HEK293 (cell line): ENCODE data around the gene DLK2.

Source experiments
- CTCF ChIA-PET: fragments of 350-600 bp; formaldehyde crosslinking; extraction: SDS; loops from one replicate; lab custom pipeline; 2021; ENCODE audit warnings: antibody characterized with exemption; lab: Yijun Ruan, JAX
- POLR2A ChIA-PET: fragments of 300-600 bp; formaldehyde crosslinking; extraction: SDS; loops from one replicate; lab custom pipeline; 2020; ENCODE audit warnings: antibody characterized with exemption, inconsistent platforms; lab: Yijun Ruan, JAX
- H3K27ac ChIP-seq: fragments of 200-500 bp; sonication (Bioruptor generic); 2 replicates; pipeline ENCODE4 v1.5.1; 2014; ENCODE audit warnings: low read depth, low read length, control low read depth, inconsistent platforms; ENCODE audit errors: extremely low read depth
- H3K36me3 ChIP-seq, 2 experiments: fragments of 200-500 bp in 1 of 2; sonication (Bioruptor generic) in 1 of 2; 1 replicate in 1 of 2; 2 replicates in 1 of 2; pipeline ENCODE4 v1.5.1; 2014 to 2017; ENCODE audit warnings: inconsistent platforms in 2 of 2, low read length in 2 of 2; ENCODE audit not compliant: control insufficient read depth in 2 of 2, insufficient read depth in 1 of 2
- H3K4me1 ChIP-seq: fragments of 200-500 bp; sonication (Bioruptor generic); 2 replicates; pipeline ENCODE4 v1.5.1; 2014; ENCODE audit warnings: mild to moderate bottlenecking, low read length, inconsistent platforms; ENCODE audit not compliant: control insufficient read depth, insufficient read depth
- H3K4me3 ChIP-seq: 2 replicates; pipeline ENCODE4 v1.5.1; 2011; ENCODE audit warnings: low read depth, mild to moderate bottlenecking, control low read depth, low read length, moderate library complexity
- H3K9me3 ChIP-seq: fragments of 200-500 bp; sonication (Bioruptor generic); 2 replicates; pipeline ENCODE4 v1.5.1; 2014; ENCODE audit warnings: low read depth, low read length, inconsistent platforms; ENCODE audit not compliant: control insufficient read depth, insufficient read depth
- FEZF1 ChIP-seq: fragments of 450-650 bp; formaldehyde crosslinking; IDR thresholded peaks from 2 replicates; pipeline ENCODE4 v1.5.1; 2016; ENCODE audit warnings: missing biosample characterization, missing genetic modification characterization
- GLIS1 ChIP-seq: fragments of 450-650 bp; formaldehyde crosslinking; IDR thresholded peaks from 2 replicates; pipeline ENCODE4 v1.5.1; 2016; ENCODE audit warnings: missing biosample characterization, missing genetic modification characterization
- REST ChIP-seq: fragments of 450-650 bp; formaldehyde crosslinking; IDR thresholded peaks from 2 replicates; pipeline ENCODE4 v1.5.1; 2016; ENCODE audit warnings: missing biosample characterization, missing genetic modification characterization
- SCRT2 ChIP-seq: fragments of 450-650 bp; formaldehyde crosslinking; IDR thresholded peaks from 2 replicates; pipeline ENCODE4 v1.5.1; 2016; ENCODE audit warnings: missing biosample characterization, missing genetic modification characterization
- TSHZ1 ChIP-seq: fragments of 450-650 bp; formaldehyde crosslinking; IDR thresholded peaks from 2 replicates; pipeline ENCODE4 v1.5.1; 2016; ENCODE audit warnings: missing biosample characterization, missing genetic modification characterization, borderline replicate concordance
- ZFHX2 ChIP-seq: fragments of 450-650 bp; formaldehyde crosslinking; conservative IDR thresholded peaks from 2 replicates; pipeline ENCODE4 v1.5.1; 2016; ENCODE audit warnings: missing biosample characterization, missing genetic modification characterization
- ZNF10 ChIP-seq: fragments of 450-650 bp; formaldehyde crosslinking; IDR thresholded peaks from 2 replicates; pipeline ENCODE4 v1.5.1; 2017; ENCODE audit warnings: missing biosample characterization, missing genetic modification characterization
- ZNF112 ChIP-seq: fragments of 450-650 bp; formaldehyde crosslinking; IDR thresholded peaks from 2 replicates; pipeline ENCODE4 v1.5.0; 2017; ENCODE audit warnings: missing biosample characterization, missing genetic modification characterization
- ZNF121 ChIP-seq: fragments of 450-650 bp; formaldehyde crosslinking; IDR thresholded peaks from 2 replicates; pipeline ENCODE4 v1.5.1; 2016; ENCODE audit warnings: missing biosample characterization, missing genetic modification characterization
- ZNF239 ChIP-seq: fragments of 450-650 bp; formaldehyde crosslinking; IDR thresholded peaks from 2 replicates; pipeline ENCODE4 v1.5.1; 2016; ENCODE audit warnings: missing biosample characterization, missing genetic modification characterization
- ZNF280C ChIP-seq: fragments of 450-650 bp; formaldehyde crosslinking; IDR thresholded peaks from 2 replicates; pipeline ENCODE4 v1.5.1; 2016; ENCODE audit warnings: missing biosample characterization, missing genetic modification characterization
- ZNF350 ChIP-seq: fragments of 450-650 bp; formaldehyde crosslinking; IDR thresholded peaks from 2 replicates; pipeline ENCODE4 v1.5.0; 2017; ENCODE audit warnings: missing biosample characterization, mild to moderate bottlenecking, missing genetic modification characterization
- ZNF354C ChIP-seq: fragments of 450-650 bp; formaldehyde crosslinking; IDR thresholded peaks from 2 replicates; pipeline ENCODE4 v1.5.1; 2016; ENCODE audit warnings: missing biosample characterization, missing genetic modification characterization, low read depth, borderline replicate concordance
- ZNF391 ChIP-seq: fragments of 450-650 bp; formaldehyde crosslinking; IDR thresholded peaks from 2 replicates; pipeline ENCODE4 v1.5.1; 2016; ENCODE audit warnings: low read depth, missing biosample characterization, missing genetic modification characterization, borderline replicate concordance
- ZNF555 ChIP-seq: fragments of 450-650 bp; formaldehyde crosslinking; conservative IDR thresholded peaks from 2 replicates; pipeline ENCODE4 v1.5.1; 2017; ENCODE audit warnings: missing biosample characterization, mild to moderate bottlenecking, missing genetic modification characterization, inconsistent platforms
- ZNF792 ChIP-seq: fragments of 450-650 bp; formaldehyde crosslinking; IDR thresholded peaks from 2 replicates; pipeline ENCODE4 v1.5.1; 2016; ENCODE audit warnings: missing biosample characterization, missing genetic modification characterization
- ZSCAN23 ChIP-seq: fragments of 450-650 bp; formaldehyde crosslinking; IDR thresholded peaks from 2 replicates; pipeline ENCODE4 v1.5.1; 2016; ENCODE audit warnings: missing biosample characterization, missing genetic modification characterization
- TF ChIP-seq, protein P1 (sequence below): fragments of 450-650 bp; formaldehyde crosslinking; IDR thresholded peaks from 2 replicates; pipeline ENCODE4 v1.5.1; 2016; ENCODE audit warnings: missing biosample characterization, missing genetic modification characterization
- TF ChIP-seq, protein P2 (sequence below): fragments of 450-650 bp; formaldehyde crosslinking; IDR thresholded peaks from 2 replicates; pipeline ENCODE4 v1.5.1; 2016; ENCODE audit warnings: missing biosample characterization, missing genetic modification characterization

The DLK2 gene

DNA sequence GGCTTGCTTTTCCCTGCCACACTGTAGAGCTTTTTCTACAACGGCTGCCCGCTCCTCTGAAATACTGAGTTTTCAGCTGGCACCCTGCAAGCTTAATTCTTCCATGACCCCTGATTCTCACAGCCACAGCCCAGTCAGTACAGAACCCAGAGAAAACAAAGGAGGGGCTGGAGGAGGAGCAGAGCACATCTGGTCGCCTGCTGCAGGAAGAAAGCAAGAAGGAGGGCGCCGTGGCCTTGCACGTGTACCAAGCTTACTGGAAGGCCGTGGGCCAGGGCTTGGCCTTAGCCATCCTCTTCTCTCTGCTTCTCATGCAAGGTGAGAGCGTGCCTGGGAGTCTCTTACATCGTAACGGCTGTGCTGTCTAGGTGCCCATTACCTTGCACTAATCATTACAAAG lies 11.3 kb downstream of the DLK2 start:
- H3K4me1 ChIP-seq = no peaks in the 10 kb centered on the region
- H3K4me3 ChIP-seq = no peak overlapping the region
- ChIA-PET CTCF (interaction anchor here (0.6 to 1.8 kb wide), 3 partner anchors 11 to 64 kb away, joined by 3 to 8 read pairs (median 5); no protein-coding TSS in a partner anchor), POLR2A (interaction anchor here (0.6 to 1.2 kb wide), 4 partner anchors 8 to 729 kb away, joined by 3 to 5 read pairs (median 3); partner anchors contain the start of gene ZNF318)
- H3K27ac ChIP-seq = no peak overlapping the region
- H3K36me3 ChIP-seq = peaks cover 16 to 75% of the 10 kb centered on the region in 2 experiments; a peak in 2 of 3 replicates
- H3K9me3 ChIP-seq = no peaks in the 10 kb centered on the region
- TF ChIP-seq ZNF792 (tag by site-specific recombination) = no peak
- no peak for TF ChIP-seq ZNF555 (tag by site-specific recombination)
- no peak for TF ChIP-seq ZNF10 (tag by site-specific recombination)
- no peak for TF ChIP-seq ZSCAN23 (tag by site-specific recombination)
- TF ChIP-seq ZFHX2 (tag by site-specific recombination) = no peak
- no peak for TF ChIP-seq ZNF239 (tag by site-specific recombination)
- no peak for TF ChIP-seq ZNF350 (tag by site-specific recombination)
- no peak for TF ChIP-seq ZNF354C (tag by site-specific recombination)
- TF ChIP-seq, protein P1, sequence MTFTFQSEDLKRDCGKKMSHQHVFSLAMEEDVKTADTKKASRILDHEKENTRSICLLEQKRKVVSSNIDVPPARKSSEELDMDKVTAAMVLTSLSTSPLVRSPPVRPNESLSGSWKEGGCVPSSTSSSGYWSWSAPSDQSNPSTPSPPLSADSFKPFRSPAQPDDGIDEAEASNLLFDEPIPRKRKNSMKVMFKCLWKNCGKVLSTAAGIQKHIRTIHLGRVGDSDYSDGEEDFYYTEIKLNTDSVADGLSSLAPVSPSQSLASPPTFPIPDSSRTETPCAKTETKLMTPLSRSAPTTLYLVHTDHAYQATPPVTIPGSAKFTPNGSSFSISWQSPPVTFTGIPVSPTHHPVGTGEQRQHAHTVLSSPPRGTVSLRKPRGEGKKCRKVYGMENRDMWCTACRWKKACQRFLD = no peak
- TF ChIP-seq REST (tag by site-specific recombination) = no peak
- no peak for TF ChIP-seq ZNF121 (tag by site-specific recombination)
- TF ChIP-seq GLIS1 = no peak

- no peaks in the 10 kb centered on the region for H3K4me1 ChIP-seq
- H3K36me3 ChIP-seq = peaks cover 17 to 75% of the 10 kb centered on the region in 2 experiments; a peak in 2 of 3 replicates
- TF ChIP-seq ZNF391 (tag by site-specific recombination) = no peak
- peak; percentile 26; the same call in 1 of the 2 replicates for TF ChIP-seq SCRT2
- TF ChIP-seq FEZF1 (tag by site-specific recombination) = no peak
- no peak for TF ChIP-seq TSHZ1 (tag by site-specific recombination)
- TF ChIP-seq ZNF112 (tag by site-specific recombination) = no peak
- no peak for TF ChIP-seq ZNF280C (tag by site-specific recombination)
- TF ChIP-seq, protein P2, sequence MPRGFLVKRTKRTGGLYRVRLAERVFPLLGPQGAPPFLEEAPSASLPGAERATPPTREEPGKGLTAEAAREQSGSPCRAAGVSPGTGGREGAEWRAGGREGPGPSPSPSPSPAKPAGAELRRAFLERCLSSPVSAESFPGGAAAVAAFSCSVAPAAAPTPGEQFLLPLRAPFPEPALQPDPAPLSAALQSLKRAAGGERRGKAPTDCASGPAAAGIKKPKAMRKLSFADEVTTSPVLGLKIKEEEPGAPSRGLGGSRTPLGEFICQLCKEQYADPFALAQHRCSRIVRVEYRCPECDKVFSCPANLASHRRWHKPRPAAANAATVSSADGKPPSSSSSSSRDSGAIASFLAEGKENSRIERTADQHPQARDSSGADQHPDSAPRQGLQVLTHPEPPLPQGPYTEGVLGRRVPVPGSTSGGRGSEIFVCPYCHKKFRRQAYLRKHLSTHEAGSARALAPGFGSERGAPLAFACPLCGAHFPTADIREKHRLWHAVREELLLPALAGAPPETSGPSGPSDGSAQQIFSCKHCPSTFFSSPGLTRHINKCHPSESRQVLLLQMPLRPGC (tag by site-specific recombination) = no peak
- H3K9me3 ChIP-seq = no peaks in the 10 kb centered on the region
- CTCF ChIA-PET = interaction anchor here (1.3 to 1.8 kb wide), 2 partner anchors 11 to 53 kb away, joined by 5 to 8 read pairs; no protein-coding TSS in a partner anchor
- no peak overlapping the region for H3K27ac ChIP-seq
- POLR2A ChIA-PET = interaction anchor here (0.7 kb wide), 1 partner anchor 15 kb away, joined by 3 read pairs; the partner anchor contains the start of gene ABCC10
- no peak overlapping the region for H3K4me3 ChIP-seq
These were observed 12.4 kb downstream of the DLK2 start for GRCh38 chr6:43442935-43443334.
